ENCODE data around the gene ZNF587B.

GRCh38 chr19:57800696-57801095 is 29.4 kb upstream of the ZNF587B start:
- TF ChIP-seq CTCF (conservative IDR thresholded peaks at IDR 0.05; ENCODE audit: low read depth, low read length) = no peak
- no peak for TF ChIP-seq EZH2 (IDR thresholded peaks at IDR 0.05; ENCODE audit: borderline replicate concordance, low read depth, low read length, poor library complexity, severe bottlenecking)

Data from A673 (cell line).